Natural killer cell treated with Interleukin-12 subunit alpha and Interleukin-12 subunit beta and Interleukin-15 and Interleukin-18, amount 100 ng/mL, for 72 hours (primary cell): ENCODE measurements around the gene MED12L. TPM values are rescaled to one million over a fixed set of nuclear protein-coding genes. Genes with fewer than 3 reads are reported as not detected.

Source experiments
- ATAC-seq, 2 donors: fragments of 150-1000 bp; cut with Tn5 transposase in 1 of 2; sonication (Bioruptor Pico), chemical (Tn5 transposase) in 1 of 2; 2 replicates each; pipeline ENCODE4 v1.10.0; 2021
- DNase-seq: peaks from one replicate; pipeline ENCODE4 v3.0.0; 2022; ENCODE audit warnings: low spot score
- H3K27ac Mint-ChIP-seq, 2 donors: 1 replicate in 1 of 2; 2 replicates in 1 of 2; pipeline ENCODE4 v1.8.0; 2022; ENCODE audit warnings: mixed read lengths in 2 of 2, mild to moderate bottlenecking in 1 of 2, moderate library complexity in 1 of 2
- H3K27me3 Mint-ChIP-seq, 2 donors: 1 replicate in 1 of 2; 2 replicates in 1 of 2; pipeline ENCODE4 v1.8.0; 2022; ENCODE audit warnings: mixed read lengths in 2 of 2
- H3K36me3 Mint-ChIP-seq: one replicate; pipeline ENCODE4 v1.8.0; 2022; ENCODE audit warnings: mixed read lengths
- H3K4me1 Mint-ChIP-seq, 2 donors: 1 replicate in 1 of 2; 2 replicates in 1 of 2; pipeline ENCODE4 v1.8.0; 2022; ENCODE audit warnings: low read depth in 2 of 2, mixed read lengths in 2 of 2, mild to moderate bottlenecking in 1 of 2
- H3K4me3 Mint-ChIP-seq: one replicate; pipeline ENCODE4 v1.8.0; 2022; ENCODE audit warnings: mixed read lengths
- H3K9me3 Mint-ChIP-seq: 2 replicates; pipeline ENCODE4 v1.8.0; 2022; ENCODE audit warnings: mixed read lengths
- total RNA-seq, 2 donors: library from RNA; stranded (reverse); gene quantifications; one replicate each; pipeline ENCODE4 v1.2.3, GENCODE V29; 2022

Gene MED12L
- total RNA-seq, 2 donors from 2014 or later = 1.7 to 2.8 TPM

DNA sequence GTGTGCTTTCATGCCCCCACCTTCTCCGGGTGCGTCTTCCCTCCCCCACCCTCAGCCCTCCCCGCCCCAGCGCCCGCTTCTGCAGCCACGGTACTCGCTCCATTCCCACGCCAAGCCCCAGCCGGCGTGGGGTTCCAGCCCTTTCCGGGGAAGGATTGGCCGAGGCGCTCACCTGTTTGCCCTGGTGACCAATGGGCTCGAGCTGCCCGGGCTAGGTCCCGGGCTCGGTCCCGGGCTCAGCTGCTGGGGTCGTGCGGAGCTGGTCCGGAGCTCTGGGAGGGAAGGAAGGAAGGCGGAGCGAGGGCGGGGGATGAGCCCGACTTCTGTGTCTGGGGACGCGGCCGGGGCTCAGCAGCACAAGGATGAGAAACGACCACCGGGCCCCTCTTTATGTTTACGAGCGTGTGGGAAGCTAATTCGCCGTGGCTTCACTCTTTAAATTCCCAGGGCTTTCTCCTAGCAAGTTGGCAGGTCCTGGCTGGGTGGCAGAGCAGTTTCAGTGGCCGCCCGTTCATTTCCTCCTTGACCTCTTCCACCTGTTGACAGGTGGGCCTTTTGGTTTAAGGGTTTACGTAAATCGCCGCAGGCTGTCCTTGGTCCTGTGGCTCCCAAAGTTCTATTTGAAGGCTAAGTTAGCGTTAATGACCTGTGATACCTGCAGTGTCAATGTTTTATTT is 375.4 kb downstream of the MED12L start, which contains the start of gene IGSF10:
Gene IGSF10, minus strand, starts transcription at position 288 of the 677 bp plus-strand sequence. CDS start 2,352 bp downstream, outside the sequence.
- no peak for DNase-seq
- ATAC-seq = peak in 1 of 2 donors; percentile 36
- Mint-ChIP-seq H3K4me3 (no peak within 1 kb of the TSS), H3K27ac (no peak within 1 kb of the TSS), H3K36me3 (no peaks in the 10 kb centered on the region), H3K9me3 (no peaks in the 10 kb centered on the region), H3K27me3 (peaks cover 28 to 38% of the 10 kb centered on the region in 2 donors), H3K4me1 (peaks cover 0 to 2% of the 10 kb centered on the region in 2 donors)

DNA sequence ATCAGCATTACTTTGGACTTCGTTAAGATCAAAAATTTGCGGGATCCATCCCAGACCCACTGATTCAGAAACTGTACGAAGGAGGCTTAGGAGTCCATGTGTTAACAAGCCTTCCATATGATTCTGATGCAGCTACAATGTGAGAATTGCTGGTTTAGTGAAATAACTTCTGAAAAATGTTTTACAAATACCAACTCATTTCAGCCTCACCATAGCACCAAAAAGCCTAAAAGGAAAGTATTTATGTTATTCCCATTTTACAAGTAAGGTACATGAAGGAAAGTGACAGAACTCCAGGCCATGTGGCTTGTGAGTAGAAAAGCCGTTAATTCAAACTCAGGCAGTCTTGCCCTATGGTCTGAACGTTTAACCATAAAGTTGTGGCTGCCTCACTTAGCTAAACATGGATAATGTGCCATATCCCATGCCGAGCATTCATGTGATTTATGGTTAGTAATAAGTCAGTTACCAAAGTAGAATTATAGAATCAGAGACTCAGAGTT is 376.9 kb downstream of the MED12L start:
- H3K27ac Mint-ChIP-seq = no peak overlapping the region
- peaks cover 23 to 38% of the 10 kb centered on the region in 2 donors for H3K27me3 Mint-ChIP-seq
- no peak for DNase-seq
- no peak for ATAC-seq
- no peaks in the 10 kb centered on the region for H3K9me3 Mint-ChIP-seq
- H3K4me3 Mint-ChIP-seq = no peak overlapping the region
- H3K36me3 Mint-ChIP-seq = no peaks in the 10 kb centered on the region
- peaks cover 0 to 2% of the 10 kb centered on the region in 2 donors for H3K4me1 Mint-ChIP-seq

DNA sequence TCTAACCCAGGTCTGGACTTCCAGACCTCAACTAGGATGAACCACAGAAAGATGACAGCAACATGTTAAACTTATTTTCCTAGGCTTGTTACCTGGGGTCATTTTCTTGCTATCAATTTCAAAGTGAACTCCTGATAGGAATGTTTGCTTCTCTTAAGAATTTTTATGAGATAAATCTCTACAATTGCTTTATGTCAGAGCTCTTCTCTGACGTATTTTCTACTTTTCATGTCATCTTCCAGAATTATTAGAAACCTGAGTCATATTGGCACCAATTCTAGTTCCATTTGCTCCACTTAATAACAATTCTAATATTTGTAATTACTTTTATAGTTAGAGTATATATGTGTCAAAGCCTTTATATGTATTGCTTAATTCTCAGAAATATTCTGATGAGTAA is 377.5 kb downstream of the MED12L start:
- DNase-seq (no peak), ATAC-seq (no peak)
- H3K4me1 Mint-ChIP-seq = peaks cover 0 to 2% of the 10 kb centered on the region in 2 donors
- peaks cover 23 to 38% of the 10 kb centered on the region in 2 donors for H3K27me3 Mint-ChIP-seq
- no peak overlapping the region for H3K27ac Mint-ChIP-seq
- no peak overlapping the region for H3K4me3 Mint-ChIP-seq
- H3K36me3 Mint-ChIP-seq = no peaks in the 10 kb centered on the region
- H3K9me3 Mint-ChIP-seq = no peaks in the 10 kb centered on the region

DNA sequence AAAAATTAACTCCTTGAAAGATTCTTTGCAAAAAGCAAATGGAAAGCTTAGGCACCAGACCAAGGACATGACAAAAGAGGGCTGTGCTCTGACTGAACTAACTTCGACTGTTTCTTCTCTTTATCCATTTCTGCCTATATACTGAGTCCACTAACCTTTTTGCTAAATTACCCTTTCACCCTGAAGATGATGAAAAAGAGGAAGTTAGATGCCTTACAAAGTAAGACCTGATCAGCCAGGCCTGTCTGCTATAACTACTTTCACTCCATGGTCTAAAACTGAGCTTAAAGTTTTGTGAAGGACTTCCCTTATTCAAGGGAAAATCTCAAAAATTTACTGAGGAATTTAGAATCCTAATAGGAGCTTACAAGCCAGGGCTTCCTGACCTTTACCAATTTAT is 381.6 kb downstream of the MED12L start:
- ATAC-seq (no peak), DNase-seq (no peak)
- Mint-ChIP-seq H3K27me3 (peaks cover 13 to 24% of the 10 kb centered on the region in 2 donors), H3K9me3 (no peaks in the 10 kb centered on the region), H3K4me1 (no peaks in the 10 kb centered on the region), H3K4me3 (no peak overlapping the region), H3K27ac (no peak overlapping the region), H3K36me3 (no peaks in the 10 kb centered on the region)

DNA sequence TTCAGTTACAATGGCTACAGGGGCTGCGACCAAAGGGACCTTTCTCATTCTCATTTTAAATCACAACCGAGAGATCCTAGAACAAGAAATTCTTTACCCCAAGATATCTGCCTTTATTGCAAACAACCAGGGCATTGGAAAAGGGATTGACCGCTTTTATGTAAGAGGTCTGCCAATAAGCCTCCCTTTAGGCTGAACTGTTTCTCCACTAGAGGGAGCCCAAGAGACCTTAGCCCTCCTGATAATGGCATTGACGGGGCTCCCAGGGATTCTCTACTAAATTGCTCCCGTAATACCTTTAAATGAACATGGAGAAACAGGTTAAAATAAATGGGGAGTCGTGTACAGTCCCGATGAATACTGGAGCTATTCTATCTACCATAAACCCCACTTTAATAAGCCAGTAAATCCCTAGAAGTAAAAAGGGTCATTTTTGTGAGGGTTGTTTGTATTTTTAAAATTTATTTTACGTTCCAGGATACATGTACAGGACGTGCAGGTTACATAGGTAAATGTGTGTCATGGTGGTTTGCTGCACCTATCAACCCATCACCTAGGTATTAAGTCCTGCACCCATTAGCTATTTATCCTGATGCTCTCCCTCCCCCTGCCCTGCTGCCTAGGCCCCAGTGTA is 382.9 kb downstream of the MED12L start:
- Mint-ChIP-seq H3K27ac (no peak overlapping the region), H3K4me1 (no peaks in the 10 kb centered on the region), H3K36me3 (no peaks in the 10 kb centered on the region), H3K9me3 (no peaks in the 10 kb centered on the region), H3K27me3 (peaks cover 11 to 21% of the 10 kb centered on the region in 2 donors), H3K4me3 (no peak overlapping the region)
- DNase-seq (no peak), ATAC-seq (peak in 1 of 2 donors; percentile 78)

DNA sequence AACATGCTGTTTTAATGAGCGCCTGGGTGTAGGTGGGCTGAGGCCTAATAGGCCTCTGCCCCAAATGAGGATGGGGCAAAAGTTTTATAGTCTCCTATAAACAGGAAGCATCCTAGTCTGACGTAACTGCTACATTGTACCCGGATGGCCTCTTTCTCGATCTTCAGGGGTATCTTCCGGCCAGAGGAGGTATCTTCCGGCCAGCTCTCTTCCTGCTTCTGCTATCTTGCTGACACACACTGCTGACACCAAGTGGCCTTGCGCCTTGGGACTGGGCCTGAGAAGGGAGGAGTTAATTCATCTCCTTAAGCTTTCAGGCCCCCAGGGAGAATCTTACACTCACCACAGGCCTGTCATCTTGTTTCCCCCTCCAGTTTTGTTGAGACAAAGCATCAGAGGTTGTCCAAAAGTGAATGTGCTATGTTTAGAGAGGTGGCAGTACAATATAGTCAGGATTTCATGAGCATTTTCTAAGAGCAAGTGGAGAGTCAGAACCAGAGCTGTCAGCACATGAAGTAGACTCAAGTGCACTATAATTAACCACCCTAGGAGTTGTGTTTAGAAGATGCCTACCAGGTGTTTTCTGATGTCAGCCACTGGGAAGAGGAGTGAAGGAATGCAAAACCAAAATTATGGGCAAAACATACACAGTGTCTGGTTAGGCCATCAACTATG is 391.0 kb downstream of the MED12L start:
- ATAC-seq (no peak), DNase-seq (no peak)
- Mint-ChIP-seq H3K36me3 (no peaks in the 10 kb centered on the region), H3K4me3 (no peak overlapping the region), H3K27me3 (peaks cover 2 to 22% of the 10 kb centered on the region in 2 donors), H3K27ac (no peak overlapping the region), H3K4me1 (no peaks in the 10 kb centered on the region), H3K9me3 (no peaks in the 10 kb centered on the region)

DNA sequence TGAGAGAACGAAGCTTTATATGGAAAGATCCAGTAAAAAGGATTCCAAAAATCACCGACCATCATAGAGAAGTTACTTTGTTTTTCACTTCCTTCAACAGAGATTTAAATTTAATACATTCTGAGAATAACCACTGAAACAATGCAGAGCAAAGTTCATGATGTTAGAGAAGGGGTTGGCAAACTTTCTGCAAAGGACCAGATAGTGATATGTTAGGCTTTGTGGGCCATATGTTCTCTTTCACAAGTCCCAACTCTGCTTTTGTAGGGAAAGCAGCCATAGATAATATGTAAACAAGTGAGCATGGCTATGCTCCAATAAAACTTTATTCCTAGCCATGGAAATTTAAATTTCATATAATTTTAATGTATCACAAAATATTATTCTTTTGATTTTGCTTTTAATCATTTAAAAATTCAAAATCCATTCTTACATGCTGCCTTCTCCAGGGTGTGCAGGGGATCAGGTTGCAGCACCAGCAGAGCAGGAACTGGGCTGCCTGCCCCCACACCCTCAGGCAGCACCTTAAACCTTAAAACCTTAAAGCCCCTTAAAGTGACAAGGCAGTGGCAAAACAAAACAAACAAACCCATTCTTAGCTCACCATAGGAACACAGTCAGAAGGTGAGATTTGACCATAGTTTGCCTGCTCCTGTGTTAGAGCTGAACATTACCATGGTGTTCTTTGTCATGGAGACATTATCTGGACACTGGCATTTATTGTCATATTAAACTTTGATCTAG is 392.3 kb downstream of the MED12L start:
- peaks cover 2 to 33% of the 10 kb centered on the region in 2 donors for H3K27me3 Mint-ChIP-seq
- H3K4me1 Mint-ChIP-seq = no peaks in the 10 kb centered on the region
- peaks cover 4% of the 10 kb centered on the region for H3K9me3 Mint-ChIP-seq
- ATAC-seq (no peak), DNase-seq (no peak)
- peaks cover 11% of the 10 kb centered on the region for H3K36me3 Mint-ChIP-seq
- no peak overlapping the region for H3K27ac Mint-ChIP-seq
- H3K4me3 Mint-ChIP-seq = no peak overlapping the region

DNA sequence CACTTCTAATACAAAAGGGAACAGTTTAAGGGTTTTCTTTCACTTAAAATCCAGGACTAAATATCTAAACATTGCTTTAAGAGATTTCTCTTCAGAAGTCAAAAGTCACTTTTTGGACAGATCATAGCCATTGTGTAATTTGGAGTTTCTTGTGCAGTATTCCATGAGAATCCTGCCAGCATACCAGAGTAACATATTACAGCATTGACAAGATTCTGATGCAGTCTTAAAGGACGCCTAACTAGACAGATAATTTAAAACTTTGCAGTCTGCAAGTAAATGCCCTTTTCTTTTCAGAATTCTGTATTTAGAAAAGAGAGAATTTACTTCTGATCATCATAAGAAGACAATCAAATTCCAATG is 392.9 kb downstream of the MED12L start:
- no peak for ATAC-seq
- Mint-ChIP-seq H3K36me3 (peaks cover 15% of the 10 kb centered on the region), H3K4me1 (no peaks in the 10 kb centered on the region), H3K9me3 (peaks cover 4% of the 10 kb centered on the region), H3K27ac (no peak overlapping the region), H3K4me3 (no peak overlapping the region), H3K27me3 (peaks cover 2 to 39% of the 10 kb centered on the region in 2 donors)
- no peak for DNase-seq

DNA sequence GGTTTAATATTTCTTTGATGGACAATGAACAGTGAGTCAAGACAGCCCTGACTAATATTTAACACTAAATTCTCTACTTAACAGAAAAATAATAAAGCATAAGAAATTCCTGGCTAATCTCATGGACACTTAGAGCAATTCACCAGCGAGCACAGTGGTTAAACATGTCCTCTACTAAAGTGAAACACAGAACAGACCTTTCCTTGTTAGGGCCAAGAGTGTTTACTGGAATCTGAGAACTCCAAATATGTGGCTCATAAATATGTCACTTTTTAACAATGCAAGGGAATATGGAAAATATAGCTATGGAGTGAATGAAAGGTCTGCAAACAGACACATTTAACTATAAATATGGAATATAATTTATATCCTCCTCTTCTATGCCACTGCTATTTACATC is 394.0 kb downstream of the MED12L start:
- Mint-ChIP-seq H3K27ac (no peak overlapping the region), H3K4me3 (no peak overlapping the region), H3K27me3 (peaks cover 2 to 39% of the 10 kb centered on the region in 2 donors), H3K36me3 (peaks cover 15% of the 10 kb centered on the region), H3K4me1 (no peaks in the 10 kb centered on the region), H3K9me3 (peaks cover 4% of the 10 kb centered on the region)
- no peak for ATAC-seq
- DNase-seq = no peak

DNA sequence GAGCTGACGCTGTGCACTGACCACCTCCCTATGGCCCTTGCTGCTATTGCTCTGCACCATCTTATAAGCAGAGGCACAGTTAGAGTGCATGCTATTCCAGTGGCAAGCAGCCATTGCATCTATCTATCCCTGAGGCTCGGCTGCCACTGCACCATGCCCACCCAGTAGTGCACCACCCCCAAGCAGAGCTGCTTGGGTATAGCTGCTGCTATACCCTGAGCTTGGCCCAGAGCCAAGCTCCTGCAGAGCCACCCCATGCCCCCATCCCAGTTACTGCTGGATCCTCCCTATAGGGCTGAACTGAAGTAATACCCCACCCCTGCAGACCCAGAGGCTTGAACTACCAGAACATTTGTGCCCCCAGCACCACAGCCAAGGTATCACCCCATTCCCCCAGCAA is 395.0 kb downstream of the MED12L start:
- ATAC-seq = peak in 1 of 2 donors; percentile 53
- Mint-ChIP-seq H3K9me3 (peaks cover 7% of the 10 kb centered on the region), H3K36me3 (peaks cover 15% of the 10 kb centered on the region), H3K4me3 (no peak overlapping the region), H3K27me3 (peaks cover 7 to 47% of the 10 kb centered on the region in 2 donors), H3K4me1 (no peaks in the 10 kb centered on the region), H3K27ac (no peak overlapping the region)
- no peak for DNase-seq

DNA sequence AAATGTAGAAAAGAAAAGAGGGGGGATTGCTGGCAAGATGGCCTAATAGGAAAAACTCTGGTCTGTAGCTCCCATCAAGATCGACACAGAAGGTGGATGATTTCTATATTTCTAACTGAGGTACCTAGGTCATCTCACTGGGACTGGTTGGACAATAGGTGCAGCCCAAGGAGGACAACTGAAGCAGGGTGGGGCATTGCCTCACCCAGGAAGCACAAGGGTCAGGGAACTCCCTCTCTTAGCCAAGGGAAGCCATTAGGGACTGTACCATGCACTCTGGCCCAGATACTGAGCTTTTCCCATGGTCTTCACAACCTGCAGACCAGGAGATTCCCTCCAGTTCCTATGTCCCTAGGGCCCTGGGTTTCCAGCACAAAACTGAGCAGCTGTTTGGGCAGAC is 398.0 kb downstream of the MED12L start:
- peaks cover 15 to 58% of the 10 kb centered on the region in 2 donors for H3K27me3 Mint-ChIP-seq
- peaks cover 7% of the 10 kb centered on the region for H3K9me3 Mint-ChIP-seq
- H3K4me3 Mint-ChIP-seq = no peak overlapping the region
- peaks cover 18% of the 10 kb centered on the region for H3K36me3 Mint-ChIP-seq
- H3K4me1 Mint-ChIP-seq = no peaks in the 10 kb centered on the region
- no peak for DNase-seq
- H3K27ac Mint-ChIP-seq = no peak overlapping the region
- no peak for ATAC-seq

DNA sequence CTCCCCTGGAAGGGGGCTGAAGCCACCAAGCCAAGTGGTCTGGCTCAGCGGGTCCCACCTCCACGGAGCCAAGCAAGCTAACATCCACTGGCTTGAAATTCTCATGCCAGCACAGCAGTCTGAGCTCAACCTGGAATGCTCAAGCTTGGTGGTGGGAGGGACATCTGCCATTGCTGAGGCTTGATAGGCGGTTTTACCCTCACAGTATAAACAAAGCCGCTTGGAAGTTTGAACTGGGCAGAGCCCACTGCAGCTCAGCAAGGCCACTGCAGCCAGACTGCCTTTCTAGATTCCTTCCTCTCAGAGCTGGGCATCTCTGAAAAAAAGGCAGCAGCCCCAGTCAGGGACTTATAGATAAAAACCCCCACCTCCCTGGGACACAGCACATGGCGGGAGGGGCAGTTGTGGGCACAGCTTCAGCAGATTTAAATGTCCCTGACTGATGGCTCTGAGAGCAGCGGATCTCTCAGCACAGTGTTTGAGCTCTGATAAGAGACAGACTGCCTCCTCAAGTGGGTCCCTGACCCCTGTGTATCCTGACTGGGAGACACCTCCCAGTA is 398.6 kb downstream of the MED12L start:
- DNase-seq (no peak), ATAC-seq (no peak)
- Mint-ChIP-seq H3K4me3 (no peak overlapping the region), H3K27ac (no peak overlapping the region), H3K36me3 (peaks cover 18% of the 10 kb centered on the region), H3K4me1 (no peaks in the 10 kb centered on the region), H3K9me3 (peaks cover 10% of the 10 kb centered on the region), H3K27me3 (peaks cover 15 to 53% of the 10 kb centered on the region in 2 donors)
